GM19240 (cell line): ENCODE measurements around the gene FRAT2.
"Not testable (repeated sequence)": the region's sequence is repeated elsewhere in the genome, so short reads cannot be mapped to it uniquely, and the experiment has no call there.

ENCODE experiments used
- DNase-seq: peaks from one replicate; pipeline ENCODE4 v3.0.0; 2011; ENCODE audit warnings: low spot score; ENCODE audit not compliant: insufficient read length

The FRAT2 gene

DNA sequence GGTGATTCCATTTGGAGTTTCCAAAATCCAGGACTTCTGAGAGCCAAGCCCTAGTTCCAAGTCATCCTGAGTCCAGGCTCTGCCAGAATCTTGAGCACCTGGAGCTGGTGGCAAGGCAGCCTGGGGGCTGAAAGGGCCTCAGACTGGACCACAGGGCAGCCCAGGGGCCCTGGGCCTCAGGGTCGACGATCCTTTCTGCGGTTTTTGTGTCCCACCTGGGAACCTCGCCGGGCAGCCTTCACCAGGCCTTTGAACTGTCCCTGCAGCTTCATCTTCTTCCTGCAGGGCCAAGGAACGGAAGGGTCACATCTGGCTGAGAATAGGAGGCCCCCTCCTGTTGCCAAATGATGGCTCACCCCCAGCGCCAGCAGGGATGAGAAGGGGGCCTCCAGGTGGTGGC is 22.4 kb upstream of the FRAT2 start:
- DNase-seq = no peak

DNA sequence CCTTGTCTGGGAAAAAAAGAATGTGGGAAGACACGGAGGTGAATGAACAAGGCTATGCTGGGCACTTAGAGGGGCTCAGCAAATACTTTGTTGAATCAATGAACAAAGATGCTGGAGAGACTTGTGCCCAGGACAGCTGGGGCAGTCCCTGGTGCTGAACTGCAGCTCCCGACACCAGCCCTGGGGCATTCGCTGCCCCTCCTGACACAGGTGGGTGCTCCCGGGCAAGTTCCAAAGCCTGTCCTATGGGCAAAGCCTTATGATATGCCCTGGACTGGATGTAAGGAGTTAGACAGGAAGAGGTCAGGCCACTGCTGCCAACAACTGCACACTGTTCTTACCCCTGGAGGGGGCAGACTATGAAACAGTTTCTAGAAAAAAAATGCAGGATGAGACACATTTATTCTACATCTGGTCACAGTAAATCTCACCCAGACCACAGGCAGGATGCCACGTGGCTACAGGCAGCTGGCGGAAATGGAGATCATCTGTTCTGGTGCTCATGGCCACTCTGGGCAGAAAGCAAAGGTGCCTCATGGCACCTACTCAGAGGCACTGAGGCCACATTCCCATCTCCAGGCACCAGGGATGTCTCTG is 21.9 kb upstream of the FRAT2 start:
- no peak for DNase-seq

DNA sequence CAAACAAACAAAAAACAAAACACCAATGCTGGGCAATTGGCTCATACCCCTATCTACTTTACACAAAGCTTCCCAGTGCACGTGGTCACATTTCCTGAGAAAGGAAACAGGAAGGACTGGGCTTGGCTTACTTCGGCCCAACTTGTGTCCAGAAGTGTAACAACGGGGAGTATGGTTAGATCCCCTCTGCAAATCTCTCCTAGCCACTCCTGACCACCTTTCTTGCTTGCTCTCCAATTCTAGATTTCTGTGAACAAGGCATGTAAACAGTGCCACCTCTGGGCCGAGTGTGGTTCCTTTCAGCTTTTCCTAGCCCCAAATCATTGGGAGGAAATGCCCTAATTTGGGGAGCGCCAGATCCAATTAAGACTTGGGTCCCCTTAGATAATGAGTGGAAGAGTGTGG is 21.0 kb upstream of the FRAT2 start:
- DNase-seq = no peak

DNA sequence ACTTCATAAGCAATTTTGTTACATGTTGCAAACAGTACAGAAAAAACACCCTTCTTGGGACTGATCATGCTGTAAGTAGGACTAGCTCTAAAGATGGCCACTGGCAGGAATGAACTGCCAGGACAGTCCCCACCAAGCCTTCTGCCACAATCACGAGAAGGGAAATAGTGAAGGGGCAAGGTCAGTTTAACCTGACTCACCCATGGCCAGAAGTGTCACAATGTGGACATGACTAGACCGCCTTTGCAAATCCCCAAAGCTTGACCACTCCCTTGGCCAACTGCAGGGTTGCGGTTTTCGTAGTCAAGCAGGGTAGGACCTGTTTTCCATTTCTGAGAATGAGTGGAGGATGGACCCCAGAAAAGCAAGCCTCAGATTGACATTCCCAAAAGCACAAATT is 19.4 kb upstream of the FRAT2 start:
- DNase-seq = no peak

DNA sequence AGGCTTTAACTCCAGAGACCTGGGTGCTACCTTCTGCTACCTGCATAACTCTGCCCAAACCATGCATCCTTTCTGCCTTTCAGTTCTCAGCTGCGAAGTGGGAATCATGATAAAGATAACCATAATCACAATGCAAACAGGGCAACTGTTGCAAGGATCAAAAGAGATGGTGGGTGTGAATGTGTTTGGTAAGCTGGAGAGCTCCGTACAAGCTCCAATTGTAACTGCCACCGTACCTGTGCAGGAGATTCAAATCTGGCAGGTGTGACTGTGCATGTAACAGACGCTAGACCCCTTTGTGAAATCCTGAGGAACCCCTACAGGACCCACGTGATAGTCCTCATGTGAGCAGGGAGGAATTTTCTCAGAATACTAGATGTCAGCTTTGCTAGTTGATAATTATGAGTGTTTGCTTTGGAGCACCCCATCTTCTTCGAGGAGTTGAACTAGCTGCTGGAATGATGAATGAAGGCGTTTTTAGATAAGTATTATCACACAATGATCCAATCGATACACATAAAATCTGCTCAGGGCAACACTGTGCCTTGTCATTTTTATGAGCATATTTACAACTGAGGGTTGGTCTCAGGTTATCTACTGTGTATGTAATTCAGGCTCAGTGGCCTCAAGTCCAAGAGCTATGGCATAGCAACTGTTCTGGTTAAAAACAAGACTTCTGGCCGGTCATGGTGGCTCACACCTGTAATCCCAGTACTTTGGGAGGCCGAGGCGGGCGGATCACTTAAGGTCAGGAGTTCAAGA is 15.4 kb upstream of the FRAT2 start:
- no peak for DNase-seq

DNA sequence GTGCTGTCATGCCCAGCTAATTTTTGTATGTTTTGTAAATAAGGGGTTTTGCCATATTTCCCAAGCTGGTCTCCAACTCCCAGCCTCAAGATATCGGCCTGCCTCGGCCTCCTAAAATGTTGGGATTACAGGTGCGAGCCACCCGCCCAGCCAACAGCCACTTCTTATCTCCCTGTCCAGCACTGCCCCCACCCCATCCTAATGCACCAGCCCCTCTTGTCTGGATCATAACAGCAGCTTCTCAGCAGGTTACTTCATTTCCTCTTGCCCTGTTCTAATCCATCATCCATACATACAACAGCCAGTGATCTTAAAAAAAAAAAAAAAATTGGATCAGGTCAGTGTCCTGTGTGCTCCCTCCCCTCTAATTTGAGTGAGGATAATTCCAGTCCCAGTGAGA is 12.8 kb upstream of the FRAT2 start:
- no peak for DNase-seq

DNA sequence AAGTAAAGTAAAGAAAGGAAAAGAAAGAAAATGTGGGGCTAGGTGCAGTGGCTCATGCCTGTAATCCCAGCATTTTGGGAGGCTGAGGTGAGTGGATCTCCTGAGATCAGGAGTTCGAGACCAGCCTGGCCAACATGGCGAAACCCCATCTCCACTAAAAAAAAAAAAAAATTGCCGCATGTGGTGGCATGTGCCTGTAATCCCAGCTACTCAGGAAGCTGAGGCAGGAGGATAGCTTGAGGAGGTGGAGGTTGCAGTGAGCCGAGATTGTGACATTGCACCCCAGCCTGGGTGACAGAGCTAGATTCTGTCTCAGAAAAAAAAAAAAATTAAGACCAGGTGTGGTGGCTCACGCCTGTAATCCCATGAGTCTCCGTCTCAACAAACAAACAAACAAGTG is 9.1 kb upstream of the FRAT2 start:
- not testable (repeated sequence) for DNase-seq

DNA sequence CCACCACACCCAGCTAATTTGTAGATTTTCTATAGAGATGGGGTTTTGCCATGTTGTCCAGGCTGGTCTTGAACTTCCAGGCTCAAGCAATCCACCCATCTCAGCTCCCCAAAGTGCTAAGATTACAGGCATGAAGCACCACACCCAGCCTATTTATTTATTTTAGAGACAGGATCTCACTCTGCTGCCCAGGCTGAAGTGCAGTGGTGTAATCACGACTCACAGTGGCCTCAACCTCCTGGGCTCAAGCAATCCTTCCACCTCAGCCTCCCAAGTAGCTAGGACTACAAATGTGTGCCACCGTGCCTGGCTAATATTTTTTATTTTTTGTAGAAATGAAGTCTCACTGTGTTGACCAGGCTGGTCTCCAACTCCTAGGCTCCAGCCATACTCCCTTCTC is 6.9 kb upstream of the FRAT2 start:
- no peak for DNase-seq

DNA sequence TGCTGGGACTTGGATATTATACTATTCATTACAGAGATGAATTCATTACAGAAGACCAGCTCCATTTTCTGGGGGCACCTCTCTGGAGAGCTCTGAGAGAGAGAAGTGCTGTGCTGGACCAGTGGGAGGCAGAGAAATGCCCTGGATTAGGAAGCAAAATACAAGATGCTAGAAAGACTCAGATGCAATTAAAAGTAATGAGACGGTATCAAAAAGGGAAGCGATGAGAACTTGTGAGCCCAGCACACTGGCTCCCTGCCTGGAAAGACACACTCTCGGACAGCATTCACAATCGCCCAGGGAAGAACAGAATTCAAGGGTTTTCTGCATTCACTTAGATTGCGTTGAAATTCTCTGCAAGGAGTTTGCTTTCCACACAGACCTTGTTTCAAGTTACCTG is 3.5 kb upstream of the FRAT2 start:
- no peak for DNase-seq

DNA sequence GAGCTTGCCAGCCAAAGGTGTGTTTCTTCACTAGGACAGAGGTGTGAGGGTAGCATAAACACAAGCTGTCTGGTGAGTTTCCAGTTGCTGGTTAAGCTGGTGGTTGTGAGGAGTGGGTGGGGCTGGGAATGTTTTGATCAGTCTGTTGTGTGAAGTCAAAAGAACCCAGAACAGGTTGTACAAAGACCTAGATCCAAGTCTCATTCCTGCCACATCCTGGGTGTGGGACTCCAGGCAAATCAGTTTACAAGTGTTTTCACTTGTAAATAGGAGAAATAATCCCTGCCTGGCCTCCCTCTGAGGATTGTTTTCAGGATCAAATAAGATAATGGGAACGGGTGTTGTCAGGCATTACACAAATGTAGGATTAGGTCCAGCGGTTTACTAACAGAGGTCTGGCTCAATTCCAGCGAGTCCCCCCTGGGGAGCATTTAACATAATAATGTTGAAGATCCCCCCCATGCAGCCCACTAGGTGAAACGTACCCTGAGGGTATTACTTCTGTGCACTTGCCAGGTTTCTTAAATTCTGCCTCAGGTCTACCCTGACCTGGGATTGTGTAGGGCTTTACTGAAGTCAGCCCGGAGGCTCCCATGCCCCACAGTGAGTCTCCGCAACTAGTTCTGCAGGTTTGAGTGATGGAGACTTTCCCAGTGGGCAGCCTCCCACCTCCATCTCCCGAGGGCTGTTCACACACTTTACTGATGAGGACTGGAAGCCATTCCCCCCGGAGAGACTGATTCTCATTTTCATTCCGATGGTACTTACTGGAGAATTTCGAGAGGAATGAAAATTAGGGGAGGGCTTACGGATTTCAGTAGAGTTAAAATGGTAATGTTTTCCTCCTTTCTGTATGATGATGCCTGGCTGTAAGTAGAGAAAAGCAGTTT is 2.7 kb upstream of the FRAT2 start:
- DNase-seq = no peak

DNA sequence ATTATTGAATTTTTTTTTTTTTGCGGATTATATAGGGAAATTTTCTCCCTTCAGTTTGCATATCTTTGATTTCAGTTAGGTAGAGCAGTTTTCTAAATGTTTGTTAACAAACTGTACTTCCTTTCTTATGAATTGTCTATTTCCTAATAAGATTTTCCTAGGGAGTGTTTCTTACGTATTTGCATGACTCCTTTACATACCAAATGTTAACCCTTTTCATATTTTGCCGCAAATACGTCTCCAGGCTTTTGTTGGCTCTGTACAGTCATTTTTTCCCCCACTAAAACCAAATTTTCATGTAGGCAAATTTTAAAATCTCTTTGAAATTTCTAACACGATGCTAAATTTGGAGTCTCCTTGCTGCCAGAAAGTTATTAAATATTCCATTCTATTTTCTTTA is 1.9 kb upstream of the FRAT2 start:
- no peak for DNase-seq

DNA sequence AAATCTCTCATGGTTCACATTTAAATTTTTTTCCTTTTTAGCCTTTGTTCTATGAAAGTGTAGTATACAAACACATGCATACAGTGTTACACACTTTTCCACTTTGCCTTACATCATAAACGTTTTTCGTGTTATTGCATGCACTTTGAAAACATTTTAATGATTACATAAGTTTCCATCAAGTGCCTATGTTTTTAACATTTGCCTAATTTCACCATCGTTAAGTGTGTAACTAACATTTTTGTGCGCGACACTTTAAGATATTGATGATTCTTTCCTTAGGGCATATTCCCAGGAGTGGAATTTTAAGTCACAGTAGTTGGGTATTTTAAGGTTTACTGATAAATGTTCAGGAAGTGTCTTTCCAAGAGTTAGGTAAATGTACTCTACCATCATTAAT is 1.5 kb upstream of the FRAT2 start:
- no peak for DNase-seq

DNA sequence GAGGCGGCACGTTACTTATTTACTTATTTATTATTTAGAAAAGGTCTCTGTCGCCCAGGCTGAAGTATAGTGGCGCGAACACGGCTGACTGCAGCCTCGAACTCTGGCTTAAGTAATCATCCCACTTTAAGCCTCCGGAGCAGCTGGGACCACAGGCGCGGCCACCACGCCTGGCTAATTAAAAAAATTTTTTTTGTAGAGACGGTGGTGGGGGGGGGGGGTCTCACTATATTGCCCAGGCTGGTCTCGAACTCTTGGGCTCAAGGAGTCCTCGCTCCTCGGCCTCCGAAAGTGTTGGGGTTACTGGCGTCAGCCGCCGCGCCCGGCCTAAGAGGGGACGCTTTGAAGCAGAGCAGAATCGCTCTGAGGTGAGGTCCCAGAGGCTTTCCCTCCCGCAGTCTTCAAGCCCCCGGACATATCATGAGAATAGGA is 675 bp upstream of the FRAT2 start:
- no peak for DNase-seq

DNA sequence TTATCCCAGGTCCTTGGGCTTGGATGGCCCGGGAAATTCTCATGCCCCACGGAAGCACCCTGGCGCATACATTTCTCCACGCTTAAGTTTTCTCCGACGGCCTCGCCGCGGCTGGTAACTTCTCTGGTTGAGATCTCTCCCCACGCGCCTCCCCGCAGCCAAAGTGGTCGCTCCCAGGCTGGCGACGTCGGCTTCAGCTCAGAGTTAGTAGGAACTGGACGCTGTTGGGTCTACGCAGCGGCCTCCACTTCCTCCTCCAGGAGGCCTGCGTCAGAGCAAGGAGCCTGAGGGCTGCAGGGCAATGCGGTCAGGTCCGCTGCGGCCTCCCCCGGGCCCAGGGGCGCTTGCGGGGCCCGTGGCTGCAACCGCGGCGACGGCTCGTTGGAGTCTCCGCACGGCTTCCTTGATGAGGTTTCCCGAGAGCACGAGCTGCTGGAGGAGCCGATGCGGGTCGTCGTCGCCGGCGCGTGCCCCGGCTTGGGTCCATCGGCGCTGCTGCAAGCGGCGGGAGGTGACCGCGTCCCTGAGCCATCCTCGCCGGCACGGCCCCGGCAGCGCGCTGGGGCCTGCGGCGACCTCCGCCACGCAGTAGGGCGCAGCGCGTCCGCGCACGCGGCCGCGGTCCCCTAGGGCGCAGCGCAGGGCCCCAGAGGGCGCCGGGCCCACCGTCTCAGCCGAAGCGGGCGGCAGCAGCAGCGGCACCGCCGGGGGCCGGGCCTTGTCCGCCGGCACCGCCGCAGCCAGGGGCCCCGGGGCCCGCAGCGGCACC is 744 bp downstream of the FRAT2 start:
- no peak for DNase-seq

DNA sequence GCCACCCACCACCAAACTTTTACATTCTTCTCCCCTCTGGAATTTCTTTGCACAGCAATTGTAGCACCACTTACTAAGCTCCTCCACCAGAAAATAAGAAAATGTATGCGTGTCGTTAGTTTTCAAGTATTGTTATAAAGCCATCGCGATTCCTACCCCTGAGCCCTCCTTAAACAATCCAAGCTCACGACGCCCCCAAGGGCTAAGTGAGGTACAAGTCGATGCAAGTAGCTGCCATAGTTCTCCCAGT is 1.3 kb downstream of the FRAT2 start:
- DNase-seq = no peak

DNA sequence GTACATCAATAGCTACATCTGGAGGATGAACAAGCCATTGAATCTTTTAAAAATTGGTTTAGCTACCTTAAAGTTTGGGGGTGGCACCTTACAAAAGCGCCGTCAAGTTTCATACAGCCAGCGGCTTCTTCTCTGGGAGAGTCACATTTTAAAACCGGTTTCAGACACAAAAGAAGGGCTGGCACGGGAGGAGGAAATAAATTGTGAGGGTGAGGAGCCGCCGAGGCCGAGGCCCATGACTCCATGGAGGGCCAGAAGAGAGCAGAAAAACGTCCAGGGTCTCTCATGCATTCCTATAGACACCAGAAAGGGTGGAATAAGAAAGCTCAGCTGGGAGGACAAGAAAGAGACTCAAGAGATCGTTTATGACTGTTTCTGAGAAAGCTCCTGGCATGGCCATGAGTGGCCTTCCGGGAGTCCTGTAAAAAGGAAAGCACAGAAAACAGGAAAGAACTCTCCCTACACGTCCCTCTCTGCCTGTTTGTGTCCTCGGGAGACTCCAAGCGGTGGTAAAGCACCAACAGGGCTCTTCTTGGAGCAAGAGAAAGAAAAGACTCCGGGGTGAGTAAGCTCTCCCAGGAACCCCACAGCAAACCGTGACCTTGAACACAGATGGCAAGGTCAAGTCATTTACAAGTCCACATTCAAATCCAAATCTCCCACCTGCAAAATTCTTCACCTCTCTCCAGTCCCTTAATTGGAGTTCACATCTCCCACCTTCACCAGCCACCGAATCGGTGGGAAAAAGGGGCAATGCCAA is 1.8 kb downstream of the FRAT2 start:
- no peak for DNase-seq

DNA sequence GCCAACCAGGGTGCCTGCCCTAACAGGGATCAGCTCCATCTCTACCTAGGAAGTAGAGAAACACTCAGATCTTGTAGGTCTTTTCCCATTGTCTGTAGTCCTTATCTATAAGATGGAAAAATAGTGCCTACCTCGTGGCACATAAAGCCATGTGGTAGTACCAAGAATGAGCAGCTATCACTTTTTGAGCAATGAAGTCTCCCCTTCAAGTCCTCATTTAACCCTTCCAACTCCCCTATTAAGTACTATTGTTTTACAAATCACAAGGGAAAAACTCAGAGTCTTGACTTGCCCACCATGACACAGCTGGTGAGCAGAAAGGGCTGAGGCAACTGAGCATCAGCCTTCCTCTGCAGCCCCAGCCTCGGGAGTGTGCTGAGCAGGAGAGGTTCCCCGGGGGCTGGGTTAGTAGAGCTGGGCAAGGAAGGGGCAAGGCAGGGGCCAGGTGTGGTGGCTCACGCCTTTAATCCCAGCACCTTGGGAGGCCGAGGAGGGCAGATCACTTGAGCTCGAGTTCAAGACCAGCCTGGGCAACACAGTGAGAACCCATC is 3.3 kb downstream of the FRAT2 start:
- no peak for DNase-seq

DNA sequence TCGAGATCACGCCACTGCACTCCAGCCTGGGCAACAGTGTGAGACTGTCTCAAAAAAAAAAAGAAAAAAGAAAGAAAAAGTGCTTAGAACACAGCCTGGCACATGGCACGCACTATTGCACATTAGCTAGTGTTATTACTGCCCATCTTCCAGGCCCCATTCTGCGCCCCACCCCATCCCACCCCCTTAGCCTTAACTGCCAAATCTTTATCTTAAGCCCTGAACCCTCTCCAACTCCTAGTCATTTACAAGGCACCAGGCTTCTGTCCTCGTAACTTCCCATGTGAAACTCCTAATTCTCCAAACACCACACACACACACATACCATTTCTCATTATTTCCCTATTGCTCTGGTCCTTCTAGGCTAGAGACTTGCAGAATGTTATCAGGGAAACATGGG is 4.8 kb downstream of the FRAT2 start:
- DNase-seq = no peak

DNA sequence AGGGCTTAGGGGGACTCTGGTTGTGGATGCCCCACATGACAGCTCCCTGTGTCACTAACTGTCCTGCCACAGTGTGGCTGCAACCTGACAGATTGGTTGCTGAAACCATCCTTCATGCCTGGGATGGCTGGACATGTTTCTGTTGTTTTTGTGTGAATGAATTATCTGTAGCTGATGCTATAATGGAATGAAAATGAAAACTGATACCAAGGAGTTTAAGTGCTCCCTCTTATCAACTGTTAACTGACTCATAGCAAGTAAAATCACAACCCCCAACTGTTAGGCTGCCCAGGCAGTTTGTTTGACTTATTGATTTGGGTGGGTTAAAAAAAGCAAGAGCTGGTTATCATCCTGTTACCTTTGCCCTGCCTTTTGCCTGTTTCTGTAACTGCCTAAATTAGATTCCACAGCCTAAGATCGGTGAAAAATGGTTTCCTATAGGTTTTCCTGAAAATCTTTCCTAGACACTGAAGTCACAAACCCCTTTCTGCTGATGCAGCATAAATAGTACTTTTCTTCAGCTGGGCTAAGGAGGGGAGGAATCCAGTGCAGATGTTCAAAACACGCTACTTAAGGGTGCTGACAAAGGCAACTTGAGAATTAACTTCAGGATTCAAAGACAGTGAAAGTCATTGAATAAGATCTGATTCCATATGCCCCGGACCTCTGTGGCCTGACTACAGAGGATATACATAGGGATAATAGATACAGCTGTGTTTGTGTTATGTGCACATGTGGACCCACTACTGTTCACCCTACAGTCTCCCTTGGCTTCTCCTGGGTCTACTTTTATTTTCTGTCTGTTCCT is 5.7 kb downstream of the FRAT2 start:
- no peak for DNase-seq
